ENCODE measurements around the gene TBX20. TPM values are rescaled to one million over a fixed set of nuclear protein-coding genes. Genes with fewer than 3 reads are reported as not detected.
"Not testable (repeated sequence)": the region's sequence is repeated elsewhere in the genome, so short reads cannot be mapped to it uniquely, and the experiment has no call there.

The TBX20 gene
- total and polyA plus RNA-seq, 9 of the 15 experiments (the other 6 are each of a cell fraction or from before 2014, with no cell fraction given) = not detected

- FAIRE-seq = peak; percentile 54
Observed at GRCh38 chr7:35228496-35229051, 25.3 kb downstream of the TBX20 start.

GRCh38 chr7:35227438-35227837 is 26.5 kb downstream of the TBX20 start:
- H3K27me3 ChIP-seq (ENCODE audit: control insufficient read depth in 2 of 2, insufficient read depth in 2 of 2, low read length in 2 of 2); in situ Hi-C loops (cut with MboI); POLR2A ChIA-PET; H3K27ac ChIP-seq (ENCODE audit: extremely low read depth, low read depth, low read length); H3K36me3 ChIP-seq (ENCODE audit: control insufficient read depth, insufficient read depth, low read length); CTCF ChIA-PET (ENCODE audit: low intra/inter-chr PET ratio); H3K4me2 ChIP-seq (ENCODE audit: insufficient read depth, low read length); H4K20me1 ChIP-seq (replicated peaks; ENCODE audit: control insufficient read depth, insufficient read depth, low read length); H3K9ac ChIP-seq (ENCODE audit: insufficient read depth in 1 of 2, low read depth in 2 of 2, low read length in 2 of 2); BruUV-seq (replicated peaks); H3K9me3 ChIP-seq (replicated peaks; ENCODE audit: control insufficient read depth, insufficient read depth, low read depth, low read length); DNase-seq (ENCODE audit: extremely low read depth in 1 of 4, low spot score in 3 of 4); intact Hi-C loops (cut with micrococcal nuclease); H2AFZ ChIP-seq (ENCODE audit: low read depth, low read length); ATAC-seq; H3K9me1 ChIP-seq (ENCODE audit: control insufficient read depth, insufficient read depth, low read length); H3K79me2 ChIP-seq (ENCODE audit: control insufficient read depth, insufficient read depth, low read length); H3K4me1 ChIP-seq (replicated peaks in 1 of 2; ENCODE audit: control insufficient read depth in 2 of 2, insufficient read depth in 2 of 2, low read length in 2 of 2); H3K4me3 ChIP-seq: not testable (repeated sequence)
- 0% methylated on average over 5 of the region's 5 CpGs for WGBS (ENCODE audit: insufficient coverage, low coverage, missing lambda C conversion rate)
- peak; percentile 32 for FAIRE-seq
- peak; percentile 21 for TF ChIP-seq PRDM10 (IDR thresholded peaks at IDR 0.05; ENCODE audit: partially characterized antibody)

More at GRCh38 chr7:35228496-35229051, 25.3 kb downstream of the TBX20 start:
- H3K27me3 ChIP-seq (ENCODE audit: control insufficient read depth in 2 of 2, insufficient read depth in 2 of 2, low read length in 2 of 2); in situ Hi-C loops (cut with MboI); H3K9ac ChIP-seq (ENCODE audit: insufficient read depth in 1 of 2, low read depth in 2 of 2, low read length in 2 of 2); H3K79me2 ChIP-seq (ENCODE audit: control insufficient read depth, insufficient read depth, low read length); ATAC-seq; H2AFZ ChIP-seq (ENCODE audit: low read depth, low read length); POLR2A ChIA-PET; H4K20me1 ChIP-seq (replicated peaks; ENCODE audit: control insufficient read depth, insufficient read depth, low read length); H3K9me3 ChIP-seq (replicated peaks; ENCODE audit: control insufficient read depth, insufficient read depth, low read depth, low read length); H3K4me1 ChIP-seq (replicated peaks in 1 of 2; ENCODE audit: control insufficient read depth in 2 of 2, insufficient read depth in 2 of 2, low read length in 2 of 2); BruUV-seq (replicated peaks); H3K4me2 ChIP-seq (ENCODE audit: insufficient read depth, low read length); H3K36me3 ChIP-seq (ENCODE audit: control insufficient read depth, insufficient read depth, low read length); H3K27ac ChIP-seq (ENCODE audit: extremely low read depth, low read depth, low read length); H3K9me1 ChIP-seq (ENCODE audit: control insufficient read depth, insufficient read depth, low read length); intact Hi-C loops (cut with micrococcal nuclease); CTCF ChIA-PET (ENCODE audit: low intra/inter-chr PET ratio); DNase-seq (ENCODE audit: extremely low read depth in 1 of 4, low spot score in 3 of 4); H3K4me3 ChIP-seq: not testable (repeated sequence)
- WGBS (ENCODE audit: insufficient coverage, low coverage, missing lambda C conversion rate) = 0% methylated on average over 5 of the region's 5 CpGs

- DNase-seq (ENCODE audit: extremely low read depth in 1 of 4, low spot score in 3 of 4); H3K27ac ChIP-seq (ENCODE audit: extremely low read depth, low read depth, low read length); H2AFZ ChIP-seq (ENCODE audit: low read depth, low read length); FAIRE-seq; H3K4me2 ChIP-seq (ENCODE audit: insufficient read depth, low read length); H3K79me2 ChIP-seq (ENCODE audit: control insufficient read depth, insufficient read depth, low read length); H3K4me1 ChIP-seq (replicated peaks in 1 of 2; ENCODE audit: control insufficient read depth in 2 of 2, insufficient read depth in 2 of 2, low read length in 2 of 2); intact Hi-C loops (cut with micrococcal nuclease); in situ Hi-C loops (cut with MboI); H3K36me3 ChIP-seq (ENCODE audit: control insufficient read depth, insufficient read depth, low read length); H4K20me1 ChIP-seq (replicated peaks; ENCODE audit: control insufficient read depth, insufficient read depth, low read length); H3K9me3 ChIP-seq (replicated peaks; ENCODE audit: control insufficient read depth, insufficient read depth, low read depth, low read length); BruUV-seq (replicated peaks); H3K9me1 ChIP-seq (ENCODE audit: control insufficient read depth, insufficient read depth, low read length); H3K27me3 ChIP-seq (ENCODE audit: control insufficient read depth in 2 of 2, insufficient read depth in 2 of 2, low read length in 2 of 2); CTCF ChIA-PET (ENCODE audit: low intra/inter-chr PET ratio); ATAC-seq; H3K4me3 ChIP-seq; H3K9ac ChIP-seq (ENCODE audit: insufficient read depth in 1 of 2, low read depth in 2 of 2, low read length in 2 of 2): not testable (repeated sequence)
- 0% methylated on average over 1 of the region's 1 CpG for WGBS (ENCODE audit: insufficient coverage, low coverage, missing lambda C conversion rate)
- POLR2A ChIA-PET = interaction anchor here (0.6 kb wide), 1 partner anchor 1149 kb away, joined by 3 read pairs; no protein-coding TSS in a partner anchor
Observed at GRCh38 chr7:35222445-35222844, 31.5 kb downstream of the TBX20 start.

Measured in K562 (cell line).